ENCODE measurements around the gene HDAC4.

GRCh38 chr2:239324456-239324855 lies 76.4 kb downstream of the HDAC4 start:
- no peak for TF ChIP-seq CTCF (IDR thresholded peaks at IDR 0.05; ENCODE audit: low read length)
- TF ChIP-seq EZH2 (IDR thresholded peaks at IDR 0.05; ENCODE audit: borderline replicate concordance, low read length) = no peak
